DOHH2 (cell line): ENCODE measurements around the gene UBXN2A.

Experiments
- EZH2phosphoT487 ChIP-seq: fragments of 200-600 bp; sonication (generic); IDR thresholded peaks from 2 replicates; pipeline ENCODE4 v1.6.1; 2017; ENCODE audit warnings: borderline replicate concordance, mild to moderate bottlenecking, antibody characterized with exemption, low read length, moderate library complexity, mixed read lengths
- TF ChIP-seq, protein P1 (sequence below): fragments of 200-600 bp; sonication (generic); IDR thresholded peaks from one replicate; pipeline ENCODE4 v1.5.1; 2014; ENCODE audit warnings: antibody characterized with exemption, mild to moderate bottlenecking, low read depth, low read length; ENCODE audit not compliant: poor library complexity, severe bottlenecking

DNA sequence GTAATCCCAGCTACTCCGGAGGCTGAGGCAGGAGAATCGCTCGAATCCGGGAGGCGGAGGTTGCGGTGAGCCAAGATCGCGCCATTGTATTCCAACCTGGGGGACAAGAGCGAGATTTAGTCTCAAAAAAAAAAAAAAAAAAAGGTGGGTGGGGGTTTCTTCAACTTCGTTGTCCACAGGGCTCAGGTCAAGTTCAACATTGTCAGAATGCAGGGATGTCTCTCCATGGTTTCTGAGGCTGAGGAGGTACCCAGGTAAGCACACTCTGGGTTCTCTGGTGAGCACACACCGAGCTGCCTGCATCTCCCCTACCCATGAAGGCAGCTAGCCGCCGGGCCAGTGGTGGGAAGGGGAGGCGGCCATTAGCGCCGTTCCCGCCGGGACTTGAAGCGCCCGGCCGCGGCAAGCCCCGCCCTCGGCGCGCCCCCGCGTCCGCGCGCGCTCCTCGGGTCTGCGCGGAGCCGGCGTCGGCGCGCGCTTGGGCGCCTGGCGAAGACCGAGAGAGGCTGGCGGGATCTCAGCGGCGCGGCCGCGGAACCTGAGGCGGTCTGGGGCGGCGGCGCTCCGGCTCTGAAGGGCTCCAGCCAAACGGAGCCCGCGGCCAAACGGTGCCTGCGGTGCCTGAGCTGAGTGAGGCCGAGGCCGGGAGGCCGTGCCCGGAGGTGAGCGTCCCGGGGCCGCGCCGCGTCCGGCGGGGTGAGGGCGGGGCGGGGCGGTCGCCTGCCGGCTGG lies at the start of gene UBXN2A:
- TF ChIP-seq, protein P1, sequence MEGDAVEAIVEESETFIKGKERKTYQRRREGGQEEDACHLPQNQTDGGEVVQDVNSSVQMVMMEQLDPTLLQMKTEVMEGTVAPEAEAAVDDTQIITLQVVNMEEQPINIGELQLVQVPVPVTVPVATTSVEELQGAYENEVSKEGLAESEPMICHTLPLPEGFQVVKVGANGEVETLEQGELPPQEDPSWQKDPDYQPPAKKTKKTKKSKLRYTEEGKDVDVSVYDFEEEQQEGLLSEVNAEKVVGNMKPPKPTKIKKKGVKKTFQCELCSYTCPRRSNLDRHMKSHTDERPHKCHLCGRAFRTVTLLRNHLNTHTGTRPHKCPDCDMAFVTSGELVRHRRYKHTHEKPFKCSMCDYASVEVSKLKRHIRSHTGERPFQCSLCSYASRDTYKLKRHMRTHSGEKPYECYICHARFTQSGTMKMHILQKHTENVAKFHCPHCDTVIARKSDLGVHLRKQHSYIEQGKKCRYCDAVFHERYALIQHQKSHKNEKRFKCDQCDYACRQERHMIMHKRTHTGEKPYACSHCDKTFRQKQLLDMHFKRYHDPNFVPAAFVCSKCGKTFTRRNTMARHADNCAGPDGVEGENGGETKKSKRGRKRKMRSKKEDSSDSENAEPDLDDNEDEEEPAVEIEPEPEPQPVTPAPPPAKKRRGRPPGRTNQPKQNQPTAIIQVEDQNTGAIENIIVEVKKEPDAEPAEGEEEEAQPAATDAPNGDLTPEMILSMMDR, result no peak
- TF ChIP-seq EZH2phosphoT487, result no peak
